GM06990 (cell line): Measurements from ENCODE around the gene OXNAD1.
"Not testable (repeated sequence)": the region's sequence is repeated elsewhere in the genome, so short reads cannot be mapped to it uniquely, and the experiment has no call there.

Experiments used
- DNase-seq: peaks from one replicate; pipeline ENCODE4 v3.0.0-alpha.2; 2011; ENCODE audit not compliant: insufficient read length; ENCODE audit errors: extremely low read depth
- H3K27me3 ChIP-seq: replicated peaks from 2 replicates; pipeline ENCODE4 v1.6.0; 2011; ENCODE audit warnings: low read length; ENCODE audit not compliant: control insufficient read depth, insufficient read depth
- H3K36me3 ChIP-seq: 2 replicates; pipeline ENCODE4 v1.5.1; 2011; ENCODE audit warnings: low read length; ENCODE audit not compliant: control insufficient read depth, insufficient read depth
- H3K4me3 ChIP-seq: replicated peaks from 2 replicates; pipeline ENCODE4 v1.5.1; 2011; ENCODE audit warnings: low read depth, mild to moderate bottlenecking, control low read depth, low read length
- TF ChIP-seq, protein P1 (sequence below): IDR thresholded peaks from 2 replicates; pipeline ENCODE4 v1.5.1; 2011; ENCODE audit warnings: low read length, control low read depth, mild to moderate bottlenecking, inconsistent platforms; ENCODE audit not compliant: insufficient read depth, poor library complexity, severe bottlenecking

OXNAD1 gene

DNA sequence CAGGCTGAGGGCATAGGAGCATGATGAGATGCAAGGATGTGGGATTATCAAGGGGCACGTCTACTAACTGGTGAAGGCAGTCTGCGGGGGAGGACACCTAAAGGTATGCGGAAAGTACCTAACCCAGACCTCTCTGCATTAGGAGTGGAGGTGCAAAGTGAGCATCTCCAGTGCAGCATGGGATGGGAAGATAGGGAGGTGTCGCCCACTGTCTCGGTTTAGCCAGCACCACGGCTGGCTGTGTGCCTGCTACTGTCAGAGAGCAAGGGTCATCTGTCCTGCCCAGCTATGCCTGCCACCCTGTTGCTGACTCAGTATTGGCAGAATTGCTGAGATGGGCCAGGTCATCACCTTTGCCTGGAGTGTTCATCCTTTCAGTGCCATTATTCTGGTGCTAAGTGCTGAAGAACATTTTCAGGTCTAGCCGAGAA is 40.1 kb downstream of the OXNAD1 start:
- TF ChIP-seq, protein P1, sequence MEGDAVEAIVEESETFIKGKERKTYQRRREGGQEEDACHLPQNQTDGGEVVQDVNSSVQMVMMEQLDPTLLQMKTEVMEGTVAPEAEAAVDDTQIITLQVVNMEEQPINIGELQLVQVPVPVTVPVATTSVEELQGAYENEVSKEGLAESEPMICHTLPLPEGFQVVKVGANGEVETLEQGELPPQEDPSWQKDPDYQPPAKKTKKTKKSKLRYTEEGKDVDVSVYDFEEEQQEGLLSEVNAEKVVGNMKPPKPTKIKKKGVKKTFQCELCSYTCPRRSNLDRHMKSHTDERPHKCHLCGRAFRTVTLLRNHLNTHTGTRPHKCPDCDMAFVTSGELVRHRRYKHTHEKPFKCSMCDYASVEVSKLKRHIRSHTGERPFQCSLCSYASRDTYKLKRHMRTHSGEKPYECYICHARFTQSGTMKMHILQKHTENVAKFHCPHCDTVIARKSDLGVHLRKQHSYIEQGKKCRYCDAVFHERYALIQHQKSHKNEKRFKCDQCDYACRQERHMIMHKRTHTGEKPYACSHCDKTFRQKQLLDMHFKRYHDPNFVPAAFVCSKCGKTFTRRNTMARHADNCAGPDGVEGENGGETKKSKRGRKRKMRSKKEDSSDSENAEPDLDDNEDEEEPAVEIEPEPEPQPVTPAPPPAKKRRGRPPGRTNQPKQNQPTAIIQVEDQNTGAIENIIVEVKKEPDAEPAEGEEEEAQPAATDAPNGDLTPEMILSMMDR: no peak
- peak; percentile 24 for DNase-seq
- no peak overlapping the region for H3K4me3 ChIP-seq
- peaks cover 3% of the 10 kb centered on the region; the same call in 1 of the 2 replicates for H3K36me3 ChIP-seq
- H3K27me3 ChIP-seq: no peaks in the 10 kb centered on the region

DNA sequence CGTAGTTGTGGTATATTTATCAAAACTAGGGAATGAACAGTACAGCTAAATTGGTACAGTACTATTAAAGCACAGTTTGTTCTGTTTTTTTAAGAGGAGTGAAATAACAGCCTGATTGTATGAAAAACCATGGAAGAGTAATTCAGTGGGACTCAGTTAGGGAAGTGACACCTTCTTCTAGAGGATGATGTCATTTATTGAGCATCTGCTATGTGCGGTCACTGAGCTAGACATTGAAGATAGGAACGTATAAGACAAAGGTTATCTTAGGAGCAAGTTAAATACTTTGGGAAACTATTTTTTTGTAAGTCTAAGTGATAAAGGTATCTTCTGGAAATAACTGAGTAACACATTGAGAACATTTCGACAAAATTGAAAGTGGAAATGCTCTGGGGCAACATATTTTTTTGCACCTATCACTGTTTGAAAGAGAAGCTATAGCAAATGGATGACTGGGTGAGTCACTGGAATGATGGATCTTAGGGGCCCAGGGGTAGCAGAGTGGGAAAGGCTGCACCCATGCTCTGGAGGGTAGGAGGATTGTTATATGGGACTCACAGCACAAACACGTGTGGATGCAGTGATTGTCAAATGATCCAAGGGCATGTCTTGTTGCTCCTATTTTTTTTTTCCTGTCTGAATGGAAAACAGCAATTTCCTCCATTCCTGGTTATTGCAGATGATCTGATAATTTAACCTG is 43.0 kb downstream of the OXNAD1 start:
- Histone ChIP-seq H3K27me3 (no peaks in the 10 kb centered on the region), H3K4me3 (no peak overlapping the region), H3K36me3 (peaks cover 3% of the 10 kb centered on the region; the same call in 1 of the 2 replicates)
- TF ChIP-seq, protein P1: no peak
- DNase-seq: no peak

DNA sequence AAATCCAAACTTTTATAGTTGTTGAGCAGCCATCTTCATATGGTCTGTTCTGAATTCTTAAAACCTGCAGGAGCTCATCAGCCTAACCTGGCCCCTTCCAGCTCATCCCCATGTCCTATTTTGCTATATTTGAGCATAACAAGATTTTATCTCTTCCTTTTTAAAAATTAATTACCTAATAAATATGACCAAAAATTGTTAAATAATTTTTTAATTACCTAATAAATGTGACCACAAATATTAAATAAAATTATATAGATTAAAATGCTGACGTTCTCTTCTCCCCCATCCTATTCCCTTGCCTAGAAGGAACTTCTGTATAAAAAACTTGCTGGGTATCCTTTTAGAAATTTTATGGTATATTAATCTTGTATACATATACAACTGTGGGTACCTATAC is 43.7 kb downstream of the OXNAD1 start:
- DNase-seq: no peak
- Histone ChIP-seq H3K4me3 (no peak overlapping the region), H3K36me3 (peaks cover 5% of the 10 kb centered on the region), H3K27me3 (no peaks in the 10 kb centered on the region)
- TF ChIP-seq, protein P1: no peak

DNA sequence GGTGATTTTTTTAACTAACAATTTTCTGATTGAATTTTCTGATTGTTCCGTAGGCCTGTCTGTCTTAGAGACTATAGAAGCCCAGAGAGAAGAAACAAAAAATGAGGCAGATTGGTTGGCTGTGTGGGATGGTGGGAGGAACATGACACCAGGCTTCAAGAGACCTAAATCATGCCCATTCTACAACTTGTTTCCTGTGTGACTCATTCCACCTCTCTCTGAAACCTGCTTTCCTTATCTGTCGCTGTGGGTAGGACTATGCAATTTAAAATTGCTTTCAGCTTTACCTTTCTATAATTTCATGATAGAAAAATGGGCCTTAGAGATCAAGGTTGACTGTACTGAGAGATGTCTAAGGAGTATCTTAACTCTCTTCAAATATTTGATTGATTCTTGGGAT is 44.5 kb downstream of the OXNAD1 start:
- TF ChIP-seq, protein P1: no peak
- H3K27me3 ChIP-seq: no peaks in the 10 kb centered on the region
- no peak overlapping the region for H3K4me3 ChIP-seq
- peaks cover 7% of the 10 kb centered on the region for H3K36me3 ChIP-seq
- peak; percentile 52 for DNase-seq

DNA sequence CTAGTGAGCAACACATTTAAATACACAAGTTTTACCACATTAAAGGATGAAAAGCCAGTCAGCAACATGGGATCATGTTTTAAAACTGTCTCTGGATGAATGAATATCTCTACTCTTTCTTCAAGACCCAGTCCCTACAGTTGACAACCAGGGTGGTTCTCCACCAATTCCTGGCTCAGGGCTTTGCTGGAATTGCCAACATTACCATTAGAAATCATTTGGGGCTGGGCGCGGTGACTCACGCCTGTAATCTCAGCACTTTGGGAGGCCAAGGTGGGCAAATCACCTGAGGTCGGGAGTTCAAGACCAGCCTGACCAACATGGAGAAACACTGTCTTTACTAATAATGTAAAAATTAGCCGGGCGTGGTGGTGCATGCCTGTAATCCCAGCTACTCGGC is 45.5 kb downstream of the OXNAD1 start:
- not testable (repeated sequence) for H3K4me3 ChIP-seq, H3K27me3 ChIP-seq, H3K36me3 ChIP-seq, DNase-seq

DNA sequence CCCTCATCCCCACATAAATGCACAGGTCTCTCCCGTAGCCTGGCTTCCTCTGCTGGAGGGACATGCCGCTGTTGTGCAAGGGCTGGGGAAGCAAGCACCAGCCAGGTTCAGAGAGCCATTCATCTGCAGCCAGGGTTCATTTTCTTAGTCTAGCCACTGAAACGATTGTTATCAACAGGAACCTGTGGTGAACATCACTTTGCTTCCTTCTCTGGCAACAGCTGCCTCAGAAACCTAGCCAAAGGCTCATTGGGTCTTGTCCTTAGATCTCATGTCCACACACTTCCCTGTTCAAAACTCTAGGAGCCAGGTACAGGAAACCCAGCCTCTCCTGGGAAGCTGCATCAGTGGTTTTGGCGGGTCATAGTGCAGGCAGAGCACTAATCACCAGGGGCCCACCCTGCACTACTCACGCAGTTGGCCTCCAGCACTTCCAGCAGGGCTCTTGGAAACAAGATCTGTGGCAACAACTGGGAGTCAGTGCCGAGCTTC is 47.0 kb downstream of the OXNAD1 start:
- Histone ChIP-seq H3K4me3 (no peak overlapping the region), H3K27me3 (no peaks in the 10 kb centered on the region), H3K36me3 (peaks cover 19% of the 10 kb centered on the region)
- TF ChIP-seq, protein P1: no peak
- peak; percentile 41 for DNase-seq
